Activated T-helper 1 cell treated with anti-CD3 and anti-CD28 coated beads, Interleukin-2, amount 50 U/mL, for 16 hours (primary cell): ENCODE results near the gene APP.

Experiments
- DNase-seq, 2 donors: peaks; one replicate each; pipeline ENCODE4 v3.0.0-alpha.2; 2020; ENCODE audit warnings: low read depth in 1 of 2, low spot score in 1 of 2

The APP gene

GRCh38 chr21:26067836-26068594 lies 102.6 kb downstream of the APP start:
- no peak for DNase-seq

GRCh38 chr21:26064506-26064905 lies 106.1 kb downstream of the APP start:
- no peak for DNase-seq

- no peak for DNase-seq
Measured at GRCh38 chr21:26061437-26061836, 109.1 kb downstream of the APP start.

GRCh38 chr21:26060335-26061115 lies 110.0 kb downstream of the APP start:
- DNase-seq: no peak

GRCh38 chr21:26057477-26058170 lies 112.9 kb downstream of the APP start:
- DNase-seq: no peak

GRCh38 chr21:26055841-26056264 lies 114.7 kb downstream of the APP start:
- DNase-seq: no peak

GRCh38 chr21:26055010-26055409 lies 115.6 kb downstream of the APP start:
- DNase-seq: no peak

- DNase-seq: no peak
Measured at GRCh38 chr21:26052057-26052456, 118.5 kb downstream of the APP start.

- DNase-seq: no peak
Measured at GRCh38 chr21:26050857-26051256, 119.7 kb downstream of the APP start.

GRCh38 chr21:26049803-26050202 lies 120.8 kb downstream of the APP start:
- DNase-seq: no peak

GRCh38 chr21:26047279-26047967 lies 123.1 kb downstream of the APP start:
- no peak for DNase-seq

- no peak for DNase-seq
Measured at GRCh38 chr21:26043891-26044290, 126.7 kb downstream of the APP start.

- DNase-seq: no peak
Measured at GRCh38 chr21:26042181-26042876, 128.2 kb downstream of the APP start.

GRCh38 chr21:26041431-26042180 lies 129.0 kb downstream of the APP start:
- DNase-seq: no peak

GRCh38 chr21:26036916-26037315 lies 133.7 kb downstream of the APP start:
- DNase-seq: no peak

- no peak for DNase-seq
Measured at GRCh38 chr21:26032263-26032662, 138.3 kb downstream of the APP start.

GRCh38 chr21:26028183-26028582 lies 142.4 kb downstream of the APP start:
- DNase-seq: no peak

- no peak for DNase-seq
Measured at GRCh38 chr21:26027696-26028095, 142.9 kb downstream of the APP start.

GRCh38 chr21:26025536-26026512 lies 144.7 kb downstream of the APP start:
- DNase-seq: no peak
